Measurements from ENCODE around the gene PXDC1. TPM values are rescaled to one million over a fixed set of nuclear protein-coding genes. Genes with fewer than 3 reads are reported as not detected.

The PXDC1 gene
- total RNA-seq, 1 experiment from 2014 or later = 6.3 TPM

GRCh38 chr6:3697609-3698008 is 53.9 kb downstream of the PXDC1 start:
- TF ChIP-seq SP1 (IDR thresholded peaks at IDR 0.05; ENCODE audit: low read depth) (no peak), ZNF274 (IDR thresholded peaks at IDR 0.05; ENCODE audit: low read depth, low read length) (no peak), JUND (IDR thresholded peaks at IDR 0.05) (no peak)
- ChIA-PET RAD21 (ENCODE audit: low non-redundant PET in 1 of 2, low total read pairs in 2 of 2, uncharacterized antibody in 2 of 2, unreplicated experiment in 2 of 2) (no interaction called here), POLR2A (no interaction called here), CTCF (no interaction called here)
- H3K9ac ChIP-seq (ENCODE audit: low read length) = no peak overlapping the region
- H3K9me3 ChIP-seq (ENCODE audit: control insufficient read depth in 1 of 2, insufficient read depth in 1 of 2, low read depth in 1 of 2, low read length in 2 of 2) = no peaks in the 10 kb centered on the region
- no peaks in the 10 kb centered on the region for H3K27me3 ChIP-seq (ENCODE audit: insufficient read depth, low read length)
- H3K4me2 ChIP-seq (ENCODE audit: low read length) = no peak overlapping the region
- no peaks in the 10 kb centered on the region for H4K20me1 ChIP-seq (ENCODE audit: insufficient read depth)
- intact Hi-C loops (cut with micrococcal nuclease) = no loop called here
- no peak for DNase-seq (ENCODE audit: low read depth, low spot score)
- H2AFZ ChIP-seq (ENCODE audit: low read depth, low read length, poor library complexity, severe bottlenecking) = no peak overlapping the region
- H3K4me3 ChIP-seq (replicated peaks in 1 of 2; ENCODE audit: low read depth in 1 of 2, low read length in 2 of 2) = no peak overlapping the region
- H3K79me2 ChIP-seq (ENCODE audit: insufficient read depth, low read length) = no peaks in the 10 kb centered on the region
- ATAC-seq = no peak
- no peak overlapping the region for H3K27ac ChIP-seq (ENCODE audit: low read depth, low read length)
- BruUV-seq (replicated peaks) = no TSS peak
- H3K9me2 ChIP-seq (ENCODE audit: insufficient read depth) = no peaks in the 10 kb centered on the region
- H3K4me1 ChIP-seq (ENCODE audit: control insufficient read depth in 1 of 2, insufficient read depth in 2 of 2, low read length in 2 of 2) = no peaks in the 10 kb centered on the region
- H3K36me3 ChIP-seq (ENCODE audit: control insufficient read depth in 1 of 2, insufficient read depth in 2 of 2, low read length in 2 of 2) = no peaks in the 10 kb centered on the region

DNA sequence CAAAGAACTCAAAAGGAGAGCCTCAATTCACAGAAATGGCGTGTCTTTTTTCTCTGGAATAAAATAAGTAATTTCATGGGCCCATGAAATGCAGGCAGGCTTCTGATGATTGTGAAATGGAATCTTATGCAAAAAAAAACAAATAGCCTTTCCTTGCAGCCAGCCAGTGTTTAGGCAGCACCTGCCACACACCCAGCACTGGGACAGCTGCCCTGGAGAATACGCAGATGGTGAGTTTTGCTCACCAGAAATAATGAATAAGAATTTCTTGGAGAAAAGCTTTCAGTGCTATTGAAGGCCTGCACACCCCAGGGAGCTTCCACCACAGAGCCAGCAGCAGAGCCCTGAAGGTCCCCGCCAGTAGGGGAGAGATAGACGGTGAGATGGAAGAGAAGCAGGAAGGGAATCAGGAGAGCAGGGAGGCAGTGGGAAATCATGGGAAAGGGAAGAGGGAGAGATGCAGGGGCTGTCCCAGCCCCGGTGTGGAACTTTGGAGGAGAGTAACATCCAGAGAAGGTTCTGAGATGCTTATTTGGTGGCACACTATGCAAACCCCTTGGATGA is 54.9 kb downstream of the PXDC1 start:
- H3K9ac ChIP-seq (ENCODE audit: low read length) = no peak overlapping the region
- no peak for TF ChIP-seq EZH2phosphoT487 (IDR thresholded peaks at IDR 0.05; ENCODE audit: borderline replicate concordance)
- no peak for TF ChIP-seq TCF7L2 (IDR thresholded peaks at IDR 0.05; ENCODE audit: borderline replicate concordance, extremely low read depth, insufficient read depth, insufficient read length)
- TF ChIP-seq SP1 (IDR thresholded peaks at IDR 0.05; ENCODE audit: low read depth) = no peak
- no peak for TF ChIP-seq ZFX (IDR thresholded peaks at IDR 0.05)
- TF ChIP-seq EGR1 (IDR thresholded peaks at IDR 0.05; ENCODE audit: low read depth) = no peak
- no peak for TF ChIP-seq EZH2 (IDR thresholded peaks at IDR 0.05)
- no peak for TF ChIP-seq SIN3A (IDR thresholded peaks at IDR 0.05; ENCODE audit: low read depth)
- TF ChIP-seq, protein P1, sequence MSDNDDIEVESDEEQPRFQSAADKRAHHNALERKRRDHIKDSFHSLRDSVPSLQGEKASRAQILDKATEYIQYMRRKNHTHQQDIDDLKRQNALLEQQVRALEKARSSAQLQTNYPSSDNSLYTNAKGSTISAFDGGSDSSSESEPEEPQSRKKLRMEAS (IDR thresholded peaks at IDR 0.05) = no peak
- TF ChIP-seq, protein P2, sequence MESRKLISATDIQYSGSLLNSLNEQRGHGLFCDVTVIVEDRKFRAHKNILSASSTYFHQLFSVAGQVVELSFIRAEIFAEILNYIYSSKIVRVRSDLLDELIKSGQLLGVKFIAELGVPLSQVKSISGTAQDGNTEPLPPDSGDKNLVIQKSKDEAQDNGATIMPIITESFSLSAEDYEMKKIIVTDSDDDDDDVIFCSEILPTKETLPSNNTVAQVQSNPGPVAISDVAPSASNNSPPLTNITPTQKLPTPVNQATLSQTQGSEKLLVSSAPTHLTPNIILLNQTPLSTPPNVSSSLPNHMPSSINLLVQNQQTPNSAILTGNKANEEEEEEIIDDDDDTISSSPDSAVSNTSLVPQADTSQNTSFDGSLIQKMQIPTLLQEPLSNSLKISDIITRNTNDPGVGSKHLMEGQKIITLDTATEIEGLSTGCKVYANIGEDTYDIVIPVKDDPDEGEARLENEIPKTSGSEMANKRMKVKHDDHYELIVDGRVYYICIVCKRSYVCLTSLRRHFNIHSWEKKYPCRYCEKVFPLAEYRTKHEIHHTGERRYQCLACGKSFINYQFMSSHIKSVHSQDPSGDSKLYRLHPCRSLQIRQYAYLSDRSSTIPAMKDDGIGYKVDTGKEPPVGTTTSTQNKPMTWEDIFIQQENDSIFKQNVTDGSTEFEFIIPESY (IDR thresholded peaks at IDR 0.05; ENCODE audit: extremely low read depth, insufficient replicate concordance, low read length) = no peak
- RAD21 ChIA-PET (ENCODE audit: low non-redundant PET in 1 of 2, low total read pairs in 2 of 2, uncharacterized antibody in 2 of 2, unreplicated experiment in 2 of 2) = no interaction called here
- no peak overlapping the region for H3K4me3 ChIP-seq (replicated peaks in 1 of 2; ENCODE audit: low read depth in 1 of 2, low read length in 2 of 2)
- DNase-seq (ENCODE audit: low read depth, low spot score) (no peak), ATAC-seq (no peak)
- no peaks in the 10 kb centered on the region for H3K9me3 ChIP-seq (ENCODE audit: control insufficient read depth in 1 of 2, insufficient read depth in 1 of 2, low read depth in 1 of 2, low read length in 2 of 2)
- no peak overlapping the region for H2AFZ ChIP-seq (ENCODE audit: low read depth, low read length, poor library complexity, severe bottlenecking)
- H3K36me3 ChIP-seq (ENCODE audit: control insufficient read depth in 1 of 2, insufficient read depth in 2 of 2, low read length in 2 of 2) = no peaks in the 10 kb centered on the region
- intact Hi-C loops (cut with micrococcal nuclease) = no loop called here
- H3K79me2 ChIP-seq (ENCODE audit: insufficient read depth, low read length) = no peaks in the 10 kb centered on the region
- no peaks in the 10 kb centered on the region for H3K27me3 ChIP-seq (ENCODE audit: insufficient read depth, low read length)
- no peaks in the 10 kb centered on the region for H4K20me1 ChIP-seq (ENCODE audit: insufficient read depth)
- H3K9me2 ChIP-seq (ENCODE audit: insufficient read depth) = no peaks in the 10 kb centered on the region
- H3K4me2 ChIP-seq (ENCODE audit: low read length) = no peak overlapping the region
- POLR2A ChIA-PET = no interaction called here
- CTCF ChIA-PET = no interaction called here
- no TSS peak for BruUV-seq (replicated peaks)
- no peak overlapping the region for H3K27ac ChIP-seq (ENCODE audit: low read depth, low read length)
- no peaks in the 10 kb centered on the region for H3K4me1 ChIP-seq (ENCODE audit: control insufficient read depth in 1 of 2, insufficient read depth in 2 of 2, low read length in 2 of 2)
